ENCODE data around the gene PTPN1. TPM values are rescaled to one million over a fixed set of nuclear protein-coding genes. Genes with fewer than 3 reads are reported as not detected.

PTPN1 gene
- total RNA-seq, 1 donor from 2014 or later = 47.5 TPM

DNA sequence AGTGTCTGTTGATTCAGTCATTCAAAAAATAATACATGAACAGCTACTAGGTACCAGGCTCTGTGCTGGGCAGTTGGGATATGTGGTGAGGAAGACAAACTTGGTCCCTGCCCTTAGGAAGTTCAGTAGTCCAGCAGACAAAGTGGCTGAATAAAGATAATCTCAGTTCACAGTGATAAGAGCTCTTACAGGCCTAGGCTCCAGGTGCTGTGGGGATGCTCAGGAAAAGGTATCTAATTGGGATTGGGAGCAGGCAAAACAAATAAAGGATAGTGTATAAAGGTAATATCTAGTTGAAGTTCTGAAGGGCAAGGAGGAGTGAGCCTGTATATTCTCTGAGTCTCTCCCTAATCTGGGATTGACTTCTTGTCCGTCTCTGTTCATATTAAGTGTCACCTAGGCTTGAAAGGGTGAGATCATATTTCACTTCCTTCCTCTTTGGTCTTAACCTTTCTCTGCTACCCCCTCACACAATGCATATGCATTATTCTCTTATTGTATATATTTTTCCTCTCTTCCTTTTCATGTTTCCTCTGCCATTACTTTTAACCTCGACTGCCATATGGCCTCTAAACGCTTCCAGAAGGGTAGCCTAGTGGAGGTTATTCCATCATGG, 13.5 kb downstream of the PTPN1 start:
- peaks cover 3% of the 10 kb centered on the region for H3K9me3 Mint-ChIP-seq (ENCODE audit: unreplicated experiment)
- TF ChIP-seq, protein P1, sequence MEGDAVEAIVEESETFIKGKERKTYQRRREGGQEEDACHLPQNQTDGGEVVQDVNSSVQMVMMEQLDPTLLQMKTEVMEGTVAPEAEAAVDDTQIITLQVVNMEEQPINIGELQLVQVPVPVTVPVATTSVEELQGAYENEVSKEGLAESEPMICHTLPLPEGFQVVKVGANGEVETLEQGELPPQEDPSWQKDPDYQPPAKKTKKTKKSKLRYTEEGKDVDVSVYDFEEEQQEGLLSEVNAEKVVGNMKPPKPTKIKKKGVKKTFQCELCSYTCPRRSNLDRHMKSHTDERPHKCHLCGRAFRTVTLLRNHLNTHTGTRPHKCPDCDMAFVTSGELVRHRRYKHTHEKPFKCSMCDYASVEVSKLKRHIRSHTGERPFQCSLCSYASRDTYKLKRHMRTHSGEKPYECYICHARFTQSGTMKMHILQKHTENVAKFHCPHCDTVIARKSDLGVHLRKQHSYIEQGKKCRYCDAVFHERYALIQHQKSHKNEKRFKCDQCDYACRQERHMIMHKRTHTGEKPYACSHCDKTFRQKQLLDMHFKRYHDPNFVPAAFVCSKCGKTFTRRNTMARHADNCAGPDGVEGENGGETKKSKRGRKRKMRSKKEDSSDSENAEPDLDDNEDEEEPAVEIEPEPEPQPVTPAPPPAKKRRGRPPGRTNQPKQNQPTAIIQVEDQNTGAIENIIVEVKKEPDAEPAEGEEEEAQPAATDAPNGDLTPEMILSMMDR (IDR thresholded peaks at IDR 0.05; ENCODE audit: partially characterized antibody, unreplicated experiment) = no peak
- H3K4me1 Mint-ChIP-seq (ENCODE audit: low read depth, unreplicated experiment) = peaks cover 9% of the 10 kb centered on the region
- no peak overlapping the region for H3K4me3 Mint-ChIP-seq (ENCODE audit: unreplicated experiment)
- no peaks in the 10 kb centered on the region for H3K36me3 Mint-ChIP-seq (ENCODE audit: unreplicated experiment)
- H3K27me3 Mint-ChIP-seq (ENCODE audit: unreplicated experiment) = peaks cover 2% of the 10 kb centered on the region
- H3K27ac Mint-ChIP-seq (ENCODE audit: unreplicated experiment) = no peak overlapping the region
- DNase-seq = no peak

DNA sequence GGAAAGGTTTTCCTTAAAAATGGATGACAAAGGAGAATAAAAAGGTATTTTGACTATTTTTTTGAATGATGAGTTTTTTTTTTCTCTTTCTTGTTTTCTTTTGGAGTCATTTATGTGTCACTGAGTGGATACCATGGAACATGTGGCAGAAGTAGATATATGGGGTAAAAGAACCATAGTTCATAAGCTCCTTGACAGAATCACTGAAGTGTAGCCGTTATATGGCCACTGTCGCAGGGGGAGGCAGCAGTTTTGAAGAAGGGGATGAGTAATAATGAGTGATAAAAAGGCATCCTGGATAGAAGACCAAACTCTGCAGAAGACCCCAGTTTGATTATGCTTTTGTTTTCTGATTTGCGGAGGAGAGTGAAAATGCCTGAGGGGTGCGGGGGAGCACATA, 15.5 kb downstream of the PTPN1 start:
- H3K27me3 Mint-ChIP-seq (ENCODE audit: unreplicated experiment) = peaks cover 2% of the 10 kb centered on the region
- no peak for DNase-seq
- H3K4me3 Mint-ChIP-seq (ENCODE audit: unreplicated experiment) = no peak overlapping the region
- H3K9me3 Mint-ChIP-seq (ENCODE audit: unreplicated experiment) = peaks cover 3% of the 10 kb centered on the region
- H3K27ac Mint-ChIP-seq (ENCODE audit: unreplicated experiment) = no peak overlapping the region
- H3K4me1 Mint-ChIP-seq (ENCODE audit: low read depth, unreplicated experiment) = peaks cover 9% of the 10 kb centered on the region
- H3K36me3 Mint-ChIP-seq (ENCODE audit: unreplicated experiment) = no peaks in the 10 kb centered on the region
- TF ChIP-seq, protein P1 (IDR thresholded peaks at IDR 0.05; ENCODE audit: partially characterized antibody, unreplicated experiment) = no peak

DNA sequence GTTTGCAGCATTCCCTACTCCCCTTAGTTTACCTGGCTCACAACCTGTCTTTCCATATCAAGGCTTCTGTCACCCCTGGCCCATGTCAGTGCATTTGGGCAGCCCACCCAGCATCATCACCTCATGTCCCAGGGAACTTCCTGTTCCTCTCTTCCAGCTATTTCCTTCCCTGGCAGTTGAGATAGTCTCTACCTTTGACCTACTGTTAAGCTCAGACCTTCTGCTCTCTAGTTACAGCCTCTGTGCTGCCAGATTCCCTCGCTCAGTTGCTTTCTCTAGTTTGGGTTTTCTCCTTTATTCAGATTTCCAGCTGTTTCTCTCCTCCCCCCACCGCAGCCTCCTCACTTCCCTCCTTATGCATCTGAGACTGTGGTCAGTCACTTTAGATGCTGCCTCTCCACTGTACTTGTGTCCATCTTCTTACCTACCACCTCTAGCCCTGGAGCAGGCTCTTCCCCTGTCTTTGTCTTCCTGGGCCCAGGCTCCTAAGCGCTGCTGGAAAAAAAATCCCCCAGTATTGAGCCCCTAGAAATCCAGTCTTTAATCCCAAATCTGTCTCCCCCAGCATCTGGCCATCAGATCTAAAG, 16.3 kb downstream of the PTPN1 start:
- H3K9me3 Mint-ChIP-seq (ENCODE audit: unreplicated experiment) = peaks cover 3% of the 10 kb centered on the region
- peaks cover 2% of the 10 kb centered on the region for H3K27me3 Mint-ChIP-seq (ENCODE audit: unreplicated experiment)
- TF ChIP-seq, protein P1 (IDR thresholded peaks at IDR 0.05; ENCODE audit: partially characterized antibody, unreplicated experiment) = no peak
- H3K27ac Mint-ChIP-seq (ENCODE audit: unreplicated experiment) = no peak overlapping the region
- H3K4me3 Mint-ChIP-seq (ENCODE audit: unreplicated experiment) = no peak overlapping the region
- DNase-seq = no peak
- no peaks in the 10 kb centered on the region for H3K36me3 Mint-ChIP-seq (ENCODE audit: unreplicated experiment)
- H3K4me1 Mint-ChIP-seq (ENCODE audit: low read depth, unreplicated experiment) = peaks cover 9% of the 10 kb centered on the region

DNA sequence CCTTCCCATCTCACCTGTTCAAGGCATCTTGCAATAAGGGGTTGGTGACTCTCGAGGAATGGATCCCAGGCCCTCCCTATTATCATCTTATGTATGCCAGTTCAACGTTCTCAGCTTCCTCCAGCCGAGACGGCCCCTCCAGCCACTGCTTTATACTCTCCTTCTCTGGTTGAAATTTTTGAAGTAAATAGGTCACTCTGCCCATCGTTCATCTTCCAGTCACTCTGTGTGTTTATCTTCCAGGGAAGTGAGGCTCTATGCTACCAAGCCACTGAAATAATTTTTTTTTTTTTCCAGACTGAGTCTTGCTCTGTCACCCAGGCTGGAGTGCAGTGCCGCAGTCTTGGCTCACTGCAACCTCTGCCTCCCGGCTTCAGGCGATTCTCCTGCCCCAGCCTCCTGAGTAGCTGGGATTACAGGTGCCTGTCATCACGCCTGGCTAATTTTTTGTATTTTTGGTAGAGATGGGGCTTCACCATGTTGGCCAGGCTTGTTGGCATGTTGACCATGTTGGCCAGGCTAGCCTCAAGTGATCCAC, 17.0 kb downstream of the PTPN1 start:
- no peak overlapping the region for H3K27ac Mint-ChIP-seq (ENCODE audit: unreplicated experiment)
- no peak for DNase-seq
- TF ChIP-seq, protein P1 (IDR thresholded peaks at IDR 0.05; ENCODE audit: partially characterized antibody, unreplicated experiment) = no peak
- peaks cover 6% of the 10 kb centered on the region for H3K27me3 Mint-ChIP-seq (ENCODE audit: unreplicated experiment)
- H3K4me3 Mint-ChIP-seq (ENCODE audit: unreplicated experiment) = no peak overlapping the region
- no peaks in the 10 kb centered on the region for H3K36me3 Mint-ChIP-seq (ENCODE audit: unreplicated experiment)
- H3K4me1 Mint-ChIP-seq (ENCODE audit: low read depth, unreplicated experiment) = peaks cover 9% of the 10 kb centered on the region
- H3K9me3 Mint-ChIP-seq (ENCODE audit: unreplicated experiment) = peaks cover 3% of the 10 kb centered on the region

DNA sequence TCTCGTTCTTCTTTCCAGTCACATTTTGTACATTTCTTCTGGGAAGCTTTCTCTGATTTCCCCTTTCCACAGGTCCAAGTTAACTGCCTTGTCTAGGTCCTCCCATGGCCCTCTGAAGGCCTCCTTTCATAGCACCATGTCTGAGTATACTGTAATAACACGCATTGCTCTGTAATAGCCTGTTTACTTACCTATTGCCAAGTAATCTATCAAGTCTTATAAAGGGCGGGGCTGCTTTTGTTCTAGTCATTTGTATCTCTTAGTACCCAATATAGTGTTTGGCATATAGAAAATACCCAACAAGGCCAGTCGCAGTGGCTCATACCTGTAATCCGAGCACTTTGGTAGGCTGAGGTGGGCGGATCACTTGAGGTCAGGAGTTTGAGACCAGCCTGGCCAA, 17.9 kb downstream of the PTPN1 start:
- Mint-ChIP-seq H3K27ac (ENCODE audit: unreplicated experiment) (no peak overlapping the region), H3K4me1 (ENCODE audit: low read depth, unreplicated experiment) (peaks cover 6% of the 10 kb centered on the region), H3K27me3 (ENCODE audit: unreplicated experiment) (peaks cover 5% of the 10 kb centered on the region), H3K36me3 (ENCODE audit: unreplicated experiment) (no peaks in the 10 kb centered on the region), H3K9me3 (ENCODE audit: unreplicated experiment) (no peaks in the 10 kb centered on the region), H3K4me3 (ENCODE audit: unreplicated experiment) (no peak overlapping the region)
- TF ChIP-seq, protein P1 (IDR thresholded peaks at IDR 0.05; ENCODE audit: partially characterized antibody, unreplicated experiment) = no peak
- DNase-seq = no peak
